ENCODE measurements around the gene QRICH2.
"Not testable (repeated sequence)": the region's sequence is repeated elsewhere in the genome, so short reads cannot be mapped to it uniquely, and the experiment has no call there.

The QRICH2 gene

GRCh38 chr17:76253841-76254240 lies 54.2 kb downstream of the QRICH2 start:
- H3K36me3 Mint-ChIP-seq, result no peaks in the 10 kb centered on the region
- H3K4me3 Mint-ChIP-seq, result no peak overlapping the region
- H3K9me3 Mint-ChIP-seq, result no peaks in the 10 kb centered on the region
- peaks cover 19% of the 10 kb centered on the region for H3K4me1 Mint-ChIP-seq
- no peak for ATAC-seq
- H3K27me3 Mint-ChIP-seq, result no peaks in the 10 kb centered on the region
- no peak overlapping the region for H3K27ac Mint-ChIP-seq

- not testable (repeated sequence) for H3K36me3 Mint-ChIP-seq, H3K27me3 Mint-ChIP-seq, H3K9me3 Mint-ChIP-seq, ATAC-seq
- H3K27ac Mint-ChIP-seq, result peak overlapping the region; percentile 71
- H3K4me3 Mint-ChIP-seq, result peak overlapping the region; percentile 43
- H3K4me1 Mint-ChIP-seq, result peaks cover 23% of the 10 kb centered on the region
Observed at GRCh38 chr17:76252967-76253766, 54.9 kb downstream of the QRICH2 start.

- Mint-ChIP-seq H3K27ac (peak overlapping the region; percentile 71), H3K9me3 (no peaks in the 10 kb centered on the region), H3K4me1 (peaks cover 30% of the 10 kb centered on the region), H3K27me3 (no peaks in the 10 kb centered on the region), H3K4me3 (peak overlapping the region; percentile 43), H3K36me3 (no peaks in the 10 kb centered on the region)
- ATAC-seq, result peak; percentile 95
Observed at GRCh38 chr17:76252040-76252954, 55.8 kb downstream of the QRICH2 start.

GRCh38 chr17:76251478-76252039 lies 56.5 kb downstream of the QRICH2 start:
- no peak for ATAC-seq
- Mint-ChIP-seq H3K27ac (peak overlapping the region; percentile 71), H3K4me3 (peak overlapping the region; percentile 43), H3K27me3 (no peaks in the 10 kb centered on the region), H3K4me1 (peaks cover 34% of the 10 kb centered on the region), H3K9me3 (no peaks in the 10 kb centered on the region), H3K36me3 (no peaks in the 10 kb centered on the region)

GRCh38 chr17:76250141-76250540 lies 57.9 kb downstream of the QRICH2 start:
- Mint-ChIP-seq H3K4me1 (peaks cover 43% of the 10 kb centered on the region), H3K36me3 (no peaks in the 10 kb centered on the region), H3K4me3 (no peak overlapping the region), H3K9me3 (no peaks in the 10 kb centered on the region), H3K27ac (no peak overlapping the region), H3K27me3 (no peaks in the 10 kb centered on the region)
- ATAC-seq, result no peak

- ATAC-seq, result no peak
- Mint-ChIP-seq H3K27me3 (peaks cover 2% of the 10 kb centered on the region), H3K27ac (no peak overlapping the region), H3K9me3 (no peaks in the 10 kb centered on the region), H3K4me1 (peaks cover 43% of the 10 kb centered on the region), H3K4me3 (no peak overlapping the region), H3K36me3 (no peaks in the 10 kb centered on the region)
Observed at GRCh38 chr17:76248013-76248782, 59.9 kb downstream of the QRICH2 start.

- Mint-ChIP-seq H3K27me3 (peaks cover 11% of the 10 kb centered on the region), H3K27ac (no peak overlapping the region), H3K4me1 (peaks cover 35% of the 10 kb centered on the region), H3K4me3 (no peak overlapping the region), H3K36me3 (no peaks in the 10 kb centered on the region), H3K9me3 (no peaks in the 10 kb centered on the region)
- no peak for ATAC-seq
Observed at GRCh38 chr17:76247304-76247703, 60.8 kb downstream of the QRICH2 start.

- H3K27me3 Mint-ChIP-seq, result peaks cover 20% of the 10 kb centered on the region
- H3K4me1 Mint-ChIP-seq, result peaks cover 28% of the 10 kb centered on the region
- peak overlapping the region; percentile 46 for H3K27ac Mint-ChIP-seq
- ATAC-seq, result peak; percentile 100
- no peaks in the 10 kb centered on the region for H3K9me3 Mint-ChIP-seq
- H3K36me3 Mint-ChIP-seq, result no peaks in the 10 kb centered on the region
- H3K4me3 Mint-ChIP-seq, result peak overlapping the region; percentile 16
Observed at GRCh38 chr17:76246080-76247066, 61.7 kb downstream of the QRICH2 start.

GRCh38 chr17:76244721-76245120 lies 63.4 kb downstream of the QRICH2 start:
- not testable (repeated sequence) for H3K27ac Mint-ChIP-seq, H3K4me3 Mint-ChIP-seq, ATAC-seq, H3K36me3 Mint-ChIP-seq, H3K9me3 Mint-ChIP-seq
- peaks cover 34% of the 10 kb centered on the region for H3K4me1 Mint-ChIP-seq
- H3K27me3 Mint-ChIP-seq, result peaks cover 28% of the 10 kb centered on the region

GRCh38 chr17:76243826-76244679 lies 64.0 kb downstream of the QRICH2 start:
- Mint-ChIP-seq H3K27ac (no peak overlapping the region), H3K4me3 (no peak overlapping the region), H3K9me3 (no peaks in the 10 kb centered on the region), H3K27me3 (peaks cover 31% of the 10 kb centered on the region), H3K4me1 (peaks cover 34% of the 10 kb centered on the region), H3K36me3 (no peaks in the 10 kb centered on the region)
- no peak for ATAC-seq

- peaks cover 34% of the 10 kb centered on the region for H3K27me3 Mint-ChIP-seq
- no peaks in the 10 kb centered on the region for H3K36me3 Mint-ChIP-seq
- no peak overlapping the region for H3K27ac Mint-ChIP-seq
- peaks cover 21% of the 10 kb centered on the region for H3K4me1 Mint-ChIP-seq
- ATAC-seq, result no peak
- H3K9me3 Mint-ChIP-seq, result no peaks in the 10 kb centered on the region
- peak overlapping the region; percentile 74 for H3K4me3 Mint-ChIP-seq
Observed at GRCh38 chr17:76241691-76242255, 66.3 kb downstream of the QRICH2 start.

- H3K4me1 Mint-ChIP-seq, result peaks cover 15% of the 10 kb centered on the region
- peak overlapping the region; percentile 42 for H3K27ac Mint-ChIP-seq
Observed at GRCh38 chr17:76241204-76241538, 66.9 kb downstream of the QRICH2 start.

More at GRCh38 chr17:76241204-76241538, 66.9 kb downstream of the QRICH2 start:
- Mint-ChIP-seq H3K36me3 (no peaks in the 10 kb centered on the region), H3K27me3 (peaks cover 34% of the 10 kb centered on the region), H3K4me3 (peak overlapping the region; percentile 74), H3K9me3 (no peaks in the 10 kb centered on the region)
- ATAC-seq, result no peak
